AG09309 (cell line): ENCODE measurements around the gene SCN5A.

ENCODE experiments used
- DNase-seq: peaks from one replicate; pipeline ENCODE4 v3.0.0-alpha.2; 2010; ENCODE audit warnings: low read depth
- H3K4me3 ChIP-seq: 2 replicates; pipeline ENCODE4 v1.5.1; 2011; ENCODE audit warnings: mild to moderate bottlenecking, low read depth, low read length, moderate library complexity; ENCODE audit not compliant: control insufficient read depth
- TF ChIP-seq, protein P1 (sequence below): IDR thresholded peaks from 2 replicates; pipeline ENCODE4 v1.5.1; 2011; ENCODE audit warnings: mild to moderate bottlenecking, low read depth, low read length, inconsistent platforms; ENCODE audit not compliant: insufficient read depth, control insufficient read depth; ENCODE audit errors: missing control alignments

SCN5A gene

DNA sequence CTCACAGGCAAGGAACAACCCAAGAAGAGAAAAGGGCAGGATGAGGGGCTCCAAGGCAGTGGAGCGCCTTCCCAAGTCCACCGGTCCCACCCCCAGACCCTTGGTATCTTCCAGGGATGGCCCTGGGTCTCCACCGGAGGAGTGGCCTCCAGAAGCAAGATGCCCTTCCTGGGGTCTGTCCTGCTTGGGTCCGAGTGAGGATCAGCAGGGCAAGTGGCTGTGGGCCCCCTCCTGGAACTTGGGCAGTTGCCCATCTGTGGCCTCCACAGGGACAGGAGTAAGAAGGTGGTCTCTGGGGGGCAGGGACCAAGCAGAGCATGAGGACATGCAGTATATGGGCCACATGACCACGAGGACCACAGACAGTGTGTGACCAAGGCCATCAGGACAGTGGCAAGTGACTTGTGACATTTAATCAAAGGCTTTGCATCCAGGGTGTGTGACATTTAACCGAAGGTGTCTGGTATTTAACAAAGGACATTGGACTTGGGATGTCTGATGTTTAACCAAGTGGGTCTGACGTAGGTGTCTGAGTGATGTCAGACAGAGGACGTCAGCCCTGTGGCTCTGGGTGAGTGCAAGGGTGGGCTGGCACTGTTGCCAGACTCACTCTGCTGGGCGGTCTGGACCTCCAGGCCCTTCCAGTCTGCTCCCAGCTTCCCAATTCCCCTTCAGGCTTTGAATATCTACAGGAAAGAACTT is 34.7 kb downstream of the SCN5A start:
- no peak for DNase-seq
- no peak overlapping the region for H3K4me3 ChIP-seq
- TF ChIP-seq, protein P1, sequence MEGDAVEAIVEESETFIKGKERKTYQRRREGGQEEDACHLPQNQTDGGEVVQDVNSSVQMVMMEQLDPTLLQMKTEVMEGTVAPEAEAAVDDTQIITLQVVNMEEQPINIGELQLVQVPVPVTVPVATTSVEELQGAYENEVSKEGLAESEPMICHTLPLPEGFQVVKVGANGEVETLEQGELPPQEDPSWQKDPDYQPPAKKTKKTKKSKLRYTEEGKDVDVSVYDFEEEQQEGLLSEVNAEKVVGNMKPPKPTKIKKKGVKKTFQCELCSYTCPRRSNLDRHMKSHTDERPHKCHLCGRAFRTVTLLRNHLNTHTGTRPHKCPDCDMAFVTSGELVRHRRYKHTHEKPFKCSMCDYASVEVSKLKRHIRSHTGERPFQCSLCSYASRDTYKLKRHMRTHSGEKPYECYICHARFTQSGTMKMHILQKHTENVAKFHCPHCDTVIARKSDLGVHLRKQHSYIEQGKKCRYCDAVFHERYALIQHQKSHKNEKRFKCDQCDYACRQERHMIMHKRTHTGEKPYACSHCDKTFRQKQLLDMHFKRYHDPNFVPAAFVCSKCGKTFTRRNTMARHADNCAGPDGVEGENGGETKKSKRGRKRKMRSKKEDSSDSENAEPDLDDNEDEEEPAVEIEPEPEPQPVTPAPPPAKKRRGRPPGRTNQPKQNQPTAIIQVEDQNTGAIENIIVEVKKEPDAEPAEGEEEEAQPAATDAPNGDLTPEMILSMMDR = no peak

DNA sequence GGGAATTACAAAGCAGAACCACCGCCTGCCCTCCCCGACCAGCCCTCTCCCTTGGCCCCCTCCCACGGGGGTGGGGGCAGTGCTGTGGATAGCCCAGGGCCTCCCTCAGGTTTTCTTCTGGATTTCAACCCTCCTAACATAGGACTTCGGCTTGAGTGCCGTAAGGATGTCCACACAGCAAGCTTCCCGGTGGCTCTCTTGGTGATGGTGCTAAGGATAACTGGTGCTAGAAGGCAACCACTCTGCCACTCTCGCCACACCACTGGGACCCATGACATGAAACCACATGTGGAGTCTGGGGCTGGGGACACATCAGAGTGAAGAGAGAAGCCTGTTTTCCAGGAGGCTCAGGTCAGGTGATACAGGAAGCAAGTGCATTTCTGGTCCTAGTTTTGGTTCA is 35.4 kb downstream of the SCN5A start:
- no peak overlapping the region for H3K4me3 ChIP-seq
- no peak for DNase-seq
- TF ChIP-seq, protein P1 = no peak

DNA sequence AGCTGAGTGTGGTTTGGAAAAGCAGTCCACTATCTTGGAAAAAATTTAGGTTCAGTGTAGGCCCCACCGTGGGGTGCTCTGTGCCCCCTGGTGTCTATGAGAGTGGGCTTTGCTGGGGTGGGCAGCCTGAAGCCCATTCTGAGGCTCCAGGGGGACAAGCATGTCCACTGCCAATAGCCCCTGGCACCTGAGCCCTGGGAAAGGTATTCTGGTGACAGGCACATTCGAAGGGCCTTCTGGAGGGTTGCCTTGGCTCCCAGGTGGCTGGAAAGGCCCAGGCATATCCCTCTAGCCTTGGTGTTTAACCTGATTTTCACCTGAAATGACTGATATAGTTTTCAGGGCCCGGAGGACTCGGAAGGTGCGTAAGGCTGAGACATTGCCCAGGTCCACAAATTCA is 36.1 kb downstream of the SCN5A start:
- DNase-seq = no peak
- no peak overlapping the region for H3K4me3 ChIP-seq
- TF ChIP-seq, protein P1 = no peak

DNA sequence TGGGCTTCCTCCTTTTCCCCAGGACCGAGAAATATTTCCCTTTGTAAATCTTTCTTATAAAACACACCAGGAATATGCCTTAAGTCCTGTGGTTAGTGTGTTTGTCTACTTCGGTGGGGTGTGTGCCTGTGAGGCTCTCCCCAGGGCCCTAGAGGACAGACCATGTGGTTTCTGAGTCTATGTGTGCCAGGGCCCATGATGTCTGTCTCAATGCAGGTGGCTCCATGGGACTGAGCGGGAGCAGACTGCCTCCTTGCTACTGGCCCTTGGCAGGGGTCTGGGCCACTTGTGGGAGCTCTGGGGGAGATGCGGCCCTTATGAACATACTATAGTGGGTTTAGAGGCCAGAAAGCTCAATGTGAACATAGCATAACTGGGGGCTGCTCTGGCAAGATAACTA is 37.6 kb downstream of the SCN5A start:
- no peak overlapping the region for H3K4me3 ChIP-seq
- TF ChIP-seq, protein P1 = no peak
- DNase-seq = no peak

DNA sequence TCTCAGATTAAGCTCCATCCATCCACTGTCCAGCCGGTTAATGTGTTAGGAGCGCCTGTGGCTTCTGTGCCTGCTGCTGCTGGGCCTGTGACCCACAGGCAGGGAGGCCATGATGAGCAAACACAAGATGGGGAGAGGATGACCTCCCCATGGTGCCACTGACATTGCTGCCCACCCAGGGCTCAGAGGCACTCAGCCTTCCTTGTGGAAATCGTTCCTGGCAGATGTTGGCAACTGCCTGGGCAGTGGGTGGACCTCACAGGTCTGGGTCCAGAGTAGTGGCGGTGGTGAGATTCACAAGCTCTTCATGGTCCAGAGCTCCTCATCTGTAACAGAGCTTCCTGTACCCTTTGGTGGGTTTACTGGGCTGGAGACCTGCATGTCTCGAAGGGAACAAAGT is 38.6 kb downstream of the SCN5A start:
- no peak for DNase-seq
- TF ChIP-seq, protein P1 = no peak
- no peak overlapping the region for H3K4me3 ChIP-seq

DNA sequence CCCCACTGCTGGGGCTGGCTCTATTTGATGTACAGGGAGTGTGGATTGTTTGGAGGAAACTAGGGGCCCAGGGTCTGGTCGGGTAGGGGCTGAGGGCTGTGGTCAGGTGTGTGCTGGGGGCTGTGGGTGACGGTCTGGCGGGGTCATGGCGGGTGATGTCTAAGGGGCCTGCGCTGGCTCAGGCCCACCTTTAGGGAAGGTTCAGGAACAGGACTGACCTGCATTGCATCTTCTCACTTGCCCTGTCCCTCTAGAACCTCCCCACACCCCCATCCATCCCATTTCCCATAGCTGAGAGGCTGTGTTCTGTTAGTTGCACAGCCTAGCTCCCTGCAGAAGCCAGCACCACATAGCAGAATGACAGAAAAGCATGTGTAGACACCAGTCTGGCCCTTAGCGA is 39.1 kb downstream of the SCN5A start:
- no peak overlapping the region for H3K4me3 ChIP-seq
- DNase-seq = no peak
- TF ChIP-seq, protein P1 = no peak
